MCF 10A (cell line): ENCODE data around the gene DLAT. TPM values are rescaled to one million over a fixed set of nuclear protein-coding genes. Genes with fewer than 3 reads are reported as not detected.

Experiments
- BruUV-seq: library from RNA; stranded (reverse); fragments of 400-500 nt; replicated peaks from 2 replicates; lab custom pipeline; 2021; lab: Mats Ljungman, UMichigan
- CTCF ChIA-PET: fragments of 300-600 bp; sonication (Branson Sonifier 250); formaldehyde crosslinking; extraction: SDS; loops from one replicate; lab custom pipeline; 2021; ENCODE audit warnings: antibody characterized with exemption, inconsistent platforms; lab: Yijun Ruan, JAX
- POLR2A ChIA-PET: fragments of 300-600, 350-650 bp; sonication (Branson Sonifier 250); formaldehyde crosslinking; extraction: SDS; loops from one replicate; lab custom pipeline; 2020; ENCODE audit warnings: antibody characterized with exemption, inconsistent platforms; lab: Yijun Ruan, JAX
- DNase-seq: peaks from one replicate; pipeline ENCODE4 v3.0.0-alpha.2; 2018; ENCODE audit not compliant: unreplicated experiment
- H3K27ac Mint-ChIP-seq: one replicate; pipeline ENCODE4 v1.8.0; 2022; ENCODE audit warnings: mild to moderate bottlenecking, low read depth, mixed read lengths; ENCODE audit not compliant: unreplicated experiment
- H3K27me3 Mint-ChIP-seq: one replicate; pipeline ENCODE4 v1.8.0; 2022; ENCODE audit warnings: mixed read lengths; ENCODE audit not compliant: insufficient read depth, unreplicated experiment
- H3K36me3 Mint-ChIP-seq: one replicate; pipeline ENCODE4 v1.8.0; 2022; ENCODE audit warnings: mild to moderate bottlenecking, moderate library complexity, mixed read lengths; ENCODE audit not compliant: insufficient read depth, unreplicated experiment
- H3K4me1 Mint-ChIP-seq: one replicate; pipeline ENCODE4 v1.8.0; 2022; ENCODE audit warnings: mixed read lengths; ENCODE audit not compliant: insufficient read depth, unreplicated experiment
- H3K4me3 Mint-ChIP-seq: one replicate; pipeline ENCODE4 v1.8.0; 2022; ENCODE audit warnings: mild to moderate bottlenecking, moderate library complexity, mixed read lengths; ENCODE audit not compliant: unreplicated experiment
- H3K9me3 Mint-ChIP-seq: one replicate; pipeline ENCODE4 v1.8.0; 2022; ENCODE audit warnings: mixed read lengths; ENCODE audit not compliant: unreplicated experiment
- CTCF ChIP-seq: fragments of 200-600 bp; IDR thresholded peaks from one replicate; pipeline ENCODE4 v1.8.0; 2022; ENCODE audit warnings: antibody characterized with exemption, mild to moderate bottlenecking; ENCODE audit not compliant: unreplicated experiment
- intact Hi-C: fragments of 100-400 bp; cut with micrococcal nuclease; formaldehyde crosslinking; loops from 2 replicates; pipeline ENCODE4 v1.14.1; 2022
- total RNA-seq: library from RNA; stranded (reverse); gene quantifications from 2 replicates; pipeline ENCODE4 v1.2.3, GENCODE V29; 2022

Gene DLAT
- total RNA-seq, 1 experiment from 2014 or later, result 43.3 TPM

GRCh38 chr11:111977146-111978027 lies 47.8 kb upstream of the DLAT start:
- ChIA-PET CTCF (interaction anchor here (0.7 to 14.5 kb wide), 9 partner anchors 17 to 303 kb away, joined by 3 to 564 read pairs (median 4); partner anchors contain the start of genes ALG9 and DIXDC1), POLR2A (interaction anchor here (0.8 to 11.0 kb wide), 16 partner anchors 12 to 180 kb away, joined by 3 to 513 read pairs (median 6); partner anchors contain the start of genes ALG9, C11orf52, CFAP68 and CRYAB)
- no TSS peak for BruUV-seq
- TF ChIP-seq CTCF, result no peak
- intact Hi-C loops, result loop anchor here (1.0 to 5.0 kb wide), 2 partner anchors 98 to 310 kb away; partner anchors contain the start of genes CFAP68 and FDXACB1
- peaks cover 37% of the 10 kb centered on the region for H3K4me1 Mint-ChIP-seq
- peak; percentile 64 for DNase-seq
- peaks cover 18% of the 10 kb centered on the region for H3K36me3 Mint-ChIP-seq
- H3K27ac Mint-ChIP-seq, result peak overlapping the region; percentile 97
- H3K4me3 Mint-ChIP-seq, result peak overlapping the region; percentile 81
- no peaks in the 10 kb centered on the region for H3K9me3 Mint-ChIP-seq
- H3K27me3 Mint-ChIP-seq, result no peaks in the 10 kb centered on the region

GRCh38 chr11:111978028-111978771 lies 47.0 kb upstream of the DLAT start:
- no peak for TF ChIP-seq CTCF
- Mint-ChIP-seq H3K9me3 (no peaks in the 10 kb centered on the region), H3K4me1 (peaks cover 37% of the 10 kb centered on the region), H3K27me3 (no peaks in the 10 kb centered on the region), H3K4me3 (peak overlapping the region; percentile 81), H3K27ac (peak overlapping the region; percentile 97), H3K36me3 (peaks cover 26% of the 10 kb centered on the region)
- DNase-seq, result peak; percentile 78
- BruUV-seq, result TSS peak; percentile 87
- intact Hi-C loops, result loop anchor here (1.0 to 5.0 kb wide), 2 partner anchors 99 to 311 kb away; partner anchors contain the start of genes CFAP68 and FDXACB1
- CTCF ChIA-PET, result interaction anchor here (0.6 to 14.5 kb wide), 12 partner anchors 9 to 1933 kb away, joined by 3 to 564 read pairs (median 3); partner anchors contain the start of genes ALG9 and DIXDC1
- POLR2A ChIA-PET, result interaction anchor here (0.6 to 11.0 kb wide), 23 partner anchors 11 to 383 kb away, joined by 3 to 513 read pairs (median 4); partner anchors contain the start of genes ALG9, C11orf52, CFAP68 and CRYAB

- Mint-ChIP-seq H3K9me3 (no peaks in the 10 kb centered on the region), H3K27ac (peak overlapping the region; percentile 97), H3K36me3 (peaks cover 31% of the 10 kb centered on the region), H3K27me3 (no peaks in the 10 kb centered on the region), H3K4me3 (no peak overlapping the region), H3K4me1 (peaks cover 37% of the 10 kb centered on the region)
- ChIA-PET CTCF (interaction anchor here (0.6 to 14.5 kb wide), 11 partner anchors 9 to 134 kb away, joined by 3 to 564 read pairs (median 6); partner anchors contain the start of genes ALG9, CFAP68, DIXDC1 and FDXACB1), POLR2A (interaction anchor here (1.0 to 11.0 kb wide), 4 partner anchors 19 to 111 kb away, joined by 3 to 513 read pairs (median 6); partner anchors contain the start of genes C11orf52 and DIXDC1)
- no peak for DNase-seq
- TF ChIP-seq CTCF, result no peak
- BruUV-seq, result no TSS peak
- intact Hi-C loops, result no loop called here
Measured at GRCh38 chr11:111980062-111980461, 45.1 kb upstream of the DLAT start.
